GM19238 (cell line): ENCODE data around the gene GRN.
"Not testable (repeated sequence)": the region's sequence is repeated elsewhere in the genome, so short reads cannot be mapped to it uniquely, and the experiment has no call there.

Source experiments
- DNase-seq: peaks from one replicate; pipeline ENCODE4 v3.0.0; 2011; ENCODE audit warnings: low spot score; ENCODE audit not compliant: insufficient read length

The GRN gene

DNA sequence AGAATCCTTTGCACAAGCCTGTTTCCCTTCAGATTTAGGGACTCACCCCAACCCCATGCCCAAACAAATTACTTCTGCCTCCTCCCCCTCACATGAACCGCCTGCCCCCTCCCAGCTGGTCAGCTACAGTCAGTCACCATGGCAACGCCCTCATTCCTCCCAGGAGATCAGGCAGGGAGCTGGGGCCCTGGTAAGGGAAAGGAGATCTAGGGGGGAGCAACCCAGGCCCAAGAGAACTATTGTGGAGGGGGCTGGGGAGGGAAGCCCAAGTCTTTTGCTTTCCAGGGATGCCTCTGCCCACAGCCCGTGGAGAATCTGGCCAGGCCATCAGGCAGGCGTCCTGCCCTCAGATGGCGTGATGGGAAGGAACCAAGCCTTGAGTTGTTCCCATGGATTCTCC lies 15.7 kb downstream of the GRN start:
- DNase-seq: no peak

DNA sequence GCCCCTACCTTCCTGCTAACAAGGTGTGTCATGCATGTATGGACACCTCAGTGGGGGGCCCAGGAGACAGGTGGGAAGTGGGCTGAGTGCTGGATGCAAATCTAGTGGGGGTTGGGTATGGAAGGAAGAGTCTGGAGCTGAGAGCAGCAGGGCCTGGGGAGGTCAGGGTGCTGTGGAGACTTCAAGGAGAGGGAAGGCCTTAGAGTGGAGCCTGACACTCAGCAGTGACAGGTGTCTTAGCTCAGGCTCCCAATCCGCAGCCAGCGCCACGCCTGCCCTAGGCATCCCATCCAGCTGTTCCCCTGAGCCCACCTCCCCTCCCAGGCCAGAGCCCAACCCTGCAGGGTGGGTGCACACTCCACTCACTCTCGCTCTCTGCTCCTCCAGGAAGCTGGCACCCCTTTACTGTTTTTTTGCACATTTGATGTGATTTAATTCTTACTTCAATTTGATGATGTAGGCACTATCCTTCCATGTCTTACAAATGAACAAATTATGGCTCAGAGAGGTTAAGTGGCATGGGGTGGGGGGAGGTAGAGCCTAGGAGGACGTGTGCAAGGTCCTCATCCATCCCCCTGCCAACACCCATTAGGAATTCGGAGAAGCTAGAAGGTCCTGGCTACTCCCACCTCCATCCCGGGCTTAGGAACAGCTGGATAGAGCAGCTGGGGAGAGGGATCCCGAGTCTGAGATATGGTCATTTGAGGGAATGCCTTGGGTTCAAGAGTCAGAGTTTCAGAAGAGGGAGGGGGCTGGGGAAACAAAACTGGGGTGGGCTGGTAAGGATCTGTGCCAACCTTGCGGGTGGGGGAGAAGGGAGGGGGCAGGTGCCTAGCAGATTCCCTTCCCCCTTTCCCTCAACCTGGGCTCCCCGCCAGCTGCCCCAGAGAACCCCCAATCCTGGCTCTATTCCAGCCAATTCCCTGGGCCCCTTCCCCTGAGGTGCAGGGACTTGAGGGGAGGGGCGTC lies 16.5 kb downstream of the GRN start:
- DNase-seq: no peak

DNA sequence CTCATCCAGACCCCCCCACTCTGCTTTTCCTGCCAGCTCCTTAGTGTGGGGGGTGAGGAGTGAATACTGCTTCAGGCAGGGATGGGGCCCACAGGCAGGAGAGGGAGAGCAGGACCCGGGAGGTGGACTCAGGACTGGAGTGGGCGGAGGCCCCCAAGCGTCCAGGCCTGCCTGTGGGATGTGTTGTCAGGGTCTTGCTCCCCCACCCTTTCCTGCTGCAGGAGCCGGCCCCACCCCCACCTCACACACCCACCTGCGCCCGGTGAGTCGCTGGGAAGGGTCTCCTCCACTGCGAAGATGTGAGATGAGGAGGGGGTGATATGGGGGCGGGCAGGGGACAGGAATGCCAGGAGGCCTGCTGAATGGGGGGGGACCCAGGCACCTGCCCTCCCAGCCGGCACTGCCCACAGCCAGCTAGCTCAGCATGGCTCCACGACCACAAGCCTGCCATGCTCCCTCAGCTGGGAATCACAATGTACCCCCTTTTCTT lies 17.4 kb downstream of the GRN start:
- DNase-seq: no peak

DNA sequence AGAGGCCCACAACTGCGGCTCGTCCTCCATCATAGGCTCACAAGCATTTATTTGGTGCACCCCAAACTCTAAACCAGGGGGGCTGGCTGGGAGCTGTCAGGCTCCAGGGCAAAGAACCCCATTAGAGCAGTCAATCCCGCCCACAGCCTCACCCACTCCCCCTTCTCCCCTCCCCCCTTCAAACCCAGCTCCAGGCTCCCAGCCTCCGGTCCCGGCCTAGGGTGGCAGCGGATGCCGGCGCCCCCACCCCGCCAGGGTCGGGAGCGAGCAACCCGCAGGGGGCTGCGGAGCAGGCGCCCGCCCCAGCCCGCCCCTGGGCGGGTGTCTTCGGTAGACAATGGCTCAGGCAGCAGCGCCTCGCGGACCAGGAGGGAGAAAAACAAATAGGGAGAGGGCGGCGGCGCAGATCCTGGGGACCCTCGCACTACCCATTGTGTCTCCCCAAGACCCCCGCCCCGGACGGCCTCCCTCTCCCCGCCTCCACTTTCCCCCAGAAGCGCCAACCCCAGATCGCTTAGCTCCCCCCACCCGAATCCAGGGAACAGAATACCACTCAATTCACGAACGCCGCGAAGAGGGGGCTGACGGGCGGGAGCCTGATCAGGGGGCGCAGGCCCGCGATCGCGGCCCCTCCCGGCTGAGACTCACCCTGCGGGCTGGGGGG lies 18.0 kb downstream of the GRN start:
- peak; percentile 60 for DNase-seq

DNA sequence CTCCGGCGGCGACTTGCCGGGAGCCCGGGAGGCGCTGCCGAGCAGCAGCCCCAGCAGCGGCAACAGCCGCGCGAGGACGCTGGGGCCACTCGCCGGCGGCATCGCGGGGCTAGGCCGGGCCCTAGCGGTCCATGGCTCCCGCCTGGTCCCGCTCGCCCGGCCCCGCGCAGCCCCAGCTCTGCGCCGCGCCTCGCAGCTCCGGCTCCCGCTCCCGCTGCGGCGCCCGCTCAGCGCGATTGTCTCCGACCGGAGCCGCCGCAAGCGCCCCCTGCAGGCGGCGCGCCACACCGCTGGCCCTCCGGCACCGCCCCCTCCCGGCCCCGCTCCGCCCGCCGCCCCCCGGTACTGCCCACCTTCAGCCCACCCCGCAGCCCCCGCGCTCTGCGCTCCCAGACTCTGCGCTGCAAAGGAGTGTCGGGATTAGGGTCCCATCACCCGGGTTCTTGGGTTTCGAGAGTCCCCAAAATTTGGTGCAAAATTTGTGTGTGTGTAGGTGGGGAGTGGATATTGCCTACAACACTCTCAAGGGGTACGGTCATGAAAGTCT lies 18.6 kb downstream of the GRN start, which contains the start of gene FAM171A2:
TSS of gene FAM171A2 (minus strand) at position 241 of the 547 bp plus-strand sequence. CDS start at position 102, 139 bp downstream.
- DNase-seq: peak; percentile 86

DNA sequence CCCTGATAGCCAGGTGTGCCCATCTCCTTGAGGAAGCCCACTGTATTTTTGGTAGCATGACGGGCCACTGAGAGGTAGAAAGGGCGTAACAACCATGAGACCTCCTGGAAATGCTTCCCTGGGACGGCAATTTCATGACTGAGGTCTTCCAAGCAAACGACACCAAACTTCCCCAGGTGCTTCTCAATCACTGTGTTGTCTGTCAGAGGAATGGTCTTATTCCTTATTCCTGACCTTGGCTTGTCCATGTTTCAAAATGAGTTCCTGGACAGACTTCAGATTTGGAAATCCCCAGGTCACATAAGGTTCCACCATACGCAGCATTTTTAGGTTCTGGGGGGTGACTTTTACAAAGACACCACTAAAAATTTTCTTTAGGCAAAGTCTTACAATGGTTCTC lies 19.9 kb downstream of the GRN start:
- DNase-seq: not testable (repeated sequence)

DNA sequence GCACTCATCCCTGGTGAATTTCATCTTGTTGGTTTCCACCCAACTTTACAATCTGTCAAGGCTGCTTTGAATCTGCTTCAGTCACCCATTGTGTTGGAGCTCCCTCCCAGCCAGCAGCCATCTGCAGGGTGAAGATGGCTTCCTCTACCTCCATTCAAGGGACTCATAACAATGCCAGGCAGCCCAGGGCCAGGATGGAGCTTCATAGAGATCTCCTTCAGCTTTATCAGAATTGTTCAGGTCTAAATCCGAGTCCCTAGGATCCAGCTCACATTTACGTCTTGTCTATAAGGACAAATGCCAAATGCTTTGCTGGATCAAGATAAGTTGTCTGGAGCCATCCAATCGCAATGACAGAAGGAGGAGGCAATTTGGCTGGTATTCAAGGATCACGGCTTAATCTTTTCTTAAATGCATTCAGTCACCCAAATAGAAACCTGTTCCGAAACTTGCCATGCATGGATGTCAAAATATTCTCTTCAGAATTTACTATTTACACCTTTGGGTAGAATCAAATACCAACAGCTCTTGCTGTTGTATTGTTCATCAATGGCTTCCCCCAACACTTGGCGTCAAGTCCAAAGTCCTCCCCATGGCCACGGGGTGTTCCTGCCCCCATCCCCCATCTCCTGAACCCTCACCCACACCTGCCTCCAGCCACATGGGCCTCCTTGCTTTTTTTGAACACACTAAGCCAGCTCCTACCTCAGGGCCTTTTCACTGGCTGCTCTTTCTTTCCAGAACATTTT lies 22.3 kb downstream of the GRN start:
- DNase-seq: no peak

DNA sequence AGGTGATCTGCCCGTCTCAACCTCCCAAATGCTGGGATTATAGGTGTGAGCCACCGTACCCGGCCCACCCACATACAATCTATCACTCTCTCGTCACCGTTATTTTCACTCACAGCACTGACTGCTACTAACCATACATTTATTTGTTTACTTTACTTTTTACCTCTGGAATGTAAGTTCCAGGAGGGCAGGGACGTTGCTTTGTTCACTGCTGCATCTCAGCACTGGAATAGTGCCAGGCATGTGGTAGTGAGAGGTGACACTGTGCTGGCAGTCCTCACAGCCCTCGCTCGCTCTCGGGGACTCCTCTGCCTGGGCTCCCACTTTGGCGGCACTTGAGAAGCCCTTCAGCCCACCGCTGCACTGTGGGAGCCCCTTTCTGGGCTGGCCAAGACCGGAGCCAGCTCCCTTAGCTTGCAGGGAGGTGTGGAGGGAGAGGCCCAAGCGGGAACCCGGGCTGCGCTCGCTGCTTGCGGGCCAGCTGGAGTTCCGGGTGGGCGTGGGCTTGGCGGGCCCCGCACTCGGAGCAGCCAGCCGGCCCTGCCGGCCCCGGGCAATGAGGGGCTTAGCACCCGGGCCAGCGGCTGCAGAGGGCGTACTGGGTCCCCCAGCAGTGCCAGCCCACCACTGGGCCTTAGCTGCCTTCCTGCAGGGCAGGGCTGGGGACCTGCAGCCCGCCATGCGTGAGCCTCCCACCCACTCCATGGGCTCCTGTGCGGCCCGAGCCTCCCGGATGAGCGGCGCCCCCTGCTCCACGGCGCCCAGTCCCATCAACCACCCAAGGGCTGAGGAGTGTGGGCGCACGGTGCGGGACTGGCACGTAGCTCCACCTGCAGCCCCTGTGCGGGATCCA lies 23.5 kb downstream of the GRN start:
- not testable (repeated sequence) for DNase-seq

DNA sequence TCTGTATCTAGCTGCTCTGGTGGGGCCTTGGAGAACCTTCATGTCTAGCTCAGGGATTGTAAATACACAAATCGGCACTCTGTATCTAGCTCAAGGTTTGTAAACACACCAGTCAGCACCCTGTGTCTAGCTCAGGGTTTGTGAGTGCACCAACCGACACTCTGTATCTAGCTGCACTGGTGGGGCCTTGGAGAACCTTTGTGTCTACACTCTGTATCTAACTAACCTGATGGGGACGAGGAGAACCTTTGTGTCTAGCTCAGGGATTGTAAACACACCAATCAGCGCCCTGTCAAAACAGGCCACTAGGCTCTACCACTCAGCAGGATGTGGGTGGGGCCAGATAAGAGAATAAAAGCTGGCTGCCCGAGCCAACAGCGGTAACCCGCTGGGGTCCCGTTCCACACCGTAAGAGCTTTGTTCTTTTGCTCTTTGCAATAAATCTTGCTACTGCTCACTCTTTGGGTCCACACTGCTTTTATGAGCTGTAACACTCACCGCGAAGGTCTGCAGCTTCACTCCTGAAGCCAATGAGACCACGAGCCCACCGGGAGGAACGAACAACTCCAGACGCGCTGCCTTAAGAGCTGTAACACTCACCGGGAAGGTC lies 24.4 kb downstream of the GRN start:
- DNase-seq: not testable (repeated sequence)

DNA sequence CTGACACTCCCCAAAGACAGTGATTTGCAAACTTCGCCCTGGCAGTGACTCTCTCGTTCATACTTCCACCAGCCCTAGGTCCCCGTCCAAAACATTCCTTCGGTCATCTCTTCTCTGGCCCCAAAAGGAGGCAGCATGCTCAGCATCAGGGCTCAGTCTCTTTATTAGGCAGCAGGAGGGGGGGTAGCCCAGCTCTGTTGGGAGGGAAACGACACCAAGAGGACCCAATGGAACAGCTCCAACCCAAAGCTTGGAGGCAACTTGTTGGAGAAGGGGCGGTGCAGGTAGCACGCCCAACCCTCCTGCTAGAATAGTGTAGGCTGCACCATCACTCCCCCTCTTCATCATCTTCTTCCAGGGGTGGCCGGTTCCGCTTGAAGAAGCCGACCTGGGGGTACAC lies 26.9 kb downstream of the GRN start:
- no peak for DNase-seq

DNA sequence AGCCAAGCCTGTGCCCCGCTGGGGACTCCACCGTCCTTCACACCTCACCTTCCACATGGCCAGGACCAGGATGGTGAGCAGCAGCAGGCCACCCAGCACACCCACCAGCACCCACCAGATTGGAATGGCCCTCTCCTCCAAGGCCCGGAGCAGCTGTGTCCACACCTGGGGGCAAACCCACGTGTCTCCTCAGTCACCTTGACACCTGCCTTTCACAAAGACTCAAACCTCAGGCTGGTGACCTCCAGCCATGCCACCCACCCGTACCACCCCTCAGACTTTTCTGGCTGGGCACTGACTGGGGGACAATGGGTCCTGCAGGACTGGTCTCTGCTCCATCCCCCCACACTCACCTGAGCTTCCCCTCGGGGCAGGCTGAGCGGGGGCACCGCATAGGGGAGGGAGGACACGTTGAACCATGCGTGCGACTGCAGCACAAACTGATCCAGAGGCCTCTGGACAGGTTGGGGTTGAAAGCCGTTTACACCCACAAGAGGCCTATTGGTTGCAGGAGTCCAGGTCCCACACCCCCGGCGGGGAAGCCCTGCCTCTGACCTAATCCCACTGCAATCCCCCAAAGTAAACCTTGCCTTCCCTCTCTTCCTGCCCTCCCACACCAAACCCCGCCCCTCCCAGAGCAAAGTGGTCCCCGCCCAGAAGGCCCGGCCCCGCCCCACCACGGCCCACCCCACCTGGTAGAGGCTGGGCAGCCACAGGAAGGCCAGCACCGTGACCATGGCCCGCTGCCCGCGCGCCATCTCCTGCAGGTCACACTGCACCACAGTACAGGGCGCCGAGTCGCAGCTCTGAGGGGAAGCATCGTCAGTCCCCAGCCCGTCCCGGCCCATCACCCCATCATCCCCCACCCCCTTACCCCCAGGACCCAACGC lies 29.4 kb downstream of the GRN start:
- DNase-seq: no peak

DNA sequence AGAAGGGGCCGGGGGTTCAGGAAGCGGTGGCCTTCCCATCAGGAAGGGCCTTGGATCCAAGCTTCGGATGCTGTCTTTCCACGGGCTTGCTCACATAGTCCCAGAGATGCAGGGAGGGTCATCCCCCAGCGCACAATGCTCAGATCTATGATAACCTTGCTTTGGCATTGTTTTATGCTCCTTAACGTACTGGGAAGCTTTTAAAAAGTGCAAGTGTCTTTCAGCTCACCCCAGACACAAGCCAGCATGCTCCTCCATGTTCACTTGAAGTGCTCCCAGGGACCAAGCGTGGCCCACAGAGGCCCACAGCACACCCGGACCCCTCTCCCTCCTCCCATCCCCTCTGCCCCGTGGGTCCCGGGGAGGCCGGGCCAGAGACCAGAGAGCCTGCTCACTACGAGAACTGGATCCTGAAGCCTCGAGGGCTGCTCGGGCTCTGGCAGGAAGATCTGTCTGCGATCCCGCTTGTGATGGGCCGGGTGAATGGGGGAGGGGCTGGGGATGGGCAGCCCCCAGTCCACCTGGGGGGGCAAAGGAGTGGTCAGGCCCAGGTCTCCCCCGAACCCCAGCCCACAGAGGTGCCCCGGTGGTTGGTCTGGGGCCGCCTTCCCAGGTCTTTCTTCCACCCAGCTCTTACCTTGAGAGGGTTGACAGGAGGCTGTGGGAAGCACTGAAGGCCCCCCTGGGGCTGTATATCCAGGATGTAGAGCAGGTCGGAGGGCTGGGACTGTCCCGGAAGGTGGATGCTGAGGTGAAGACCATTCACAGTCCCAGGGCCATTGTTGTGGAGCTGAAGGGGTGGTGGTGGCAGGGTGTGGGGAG lies 30.3 kb downstream of the GRN start:
- no peak for DNase-seq

DNA sequence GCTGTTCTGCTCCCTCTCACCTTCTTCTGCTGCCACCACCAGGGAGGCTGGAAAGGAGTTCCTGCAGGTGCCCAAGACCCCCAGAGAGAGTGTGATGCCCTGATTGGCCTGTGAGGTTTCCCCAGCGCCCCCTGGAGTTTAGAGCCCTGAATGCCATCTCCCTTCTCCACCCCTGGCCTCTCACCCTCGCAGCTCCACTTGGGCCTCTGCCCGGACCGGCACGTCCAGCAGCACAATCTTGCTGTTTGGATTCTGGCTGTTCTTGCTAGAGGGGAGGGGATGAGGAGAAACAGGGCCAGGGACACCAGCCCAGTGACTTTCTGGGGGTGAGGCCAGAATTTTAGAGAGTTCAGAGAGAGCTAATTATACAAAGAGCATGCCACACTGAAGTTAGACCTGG lies 31.0 kb downstream of the GRN start:
- no peak for DNase-seq

DNA sequence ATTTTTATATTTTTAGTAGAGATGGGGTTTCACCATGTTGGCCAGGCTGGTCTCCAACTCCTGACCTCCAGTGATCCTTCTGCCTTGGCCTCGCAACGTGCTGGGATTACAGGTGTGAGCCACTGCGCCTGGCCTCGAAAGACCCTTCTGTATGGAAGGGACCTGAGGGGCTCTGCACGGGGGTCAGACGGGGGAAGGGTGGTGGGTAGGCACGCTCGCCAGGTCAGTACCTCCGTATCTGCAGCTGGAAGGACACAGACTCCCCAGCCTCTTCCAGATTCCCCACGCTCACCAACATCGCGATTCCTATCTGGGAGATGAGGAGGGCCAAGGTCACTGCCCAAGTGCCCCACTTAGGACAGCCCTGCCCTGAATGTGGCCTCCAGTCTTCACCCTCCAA lies 31.7 kb downstream of the GRN start:
- DNase-seq: no peak

DNA sequence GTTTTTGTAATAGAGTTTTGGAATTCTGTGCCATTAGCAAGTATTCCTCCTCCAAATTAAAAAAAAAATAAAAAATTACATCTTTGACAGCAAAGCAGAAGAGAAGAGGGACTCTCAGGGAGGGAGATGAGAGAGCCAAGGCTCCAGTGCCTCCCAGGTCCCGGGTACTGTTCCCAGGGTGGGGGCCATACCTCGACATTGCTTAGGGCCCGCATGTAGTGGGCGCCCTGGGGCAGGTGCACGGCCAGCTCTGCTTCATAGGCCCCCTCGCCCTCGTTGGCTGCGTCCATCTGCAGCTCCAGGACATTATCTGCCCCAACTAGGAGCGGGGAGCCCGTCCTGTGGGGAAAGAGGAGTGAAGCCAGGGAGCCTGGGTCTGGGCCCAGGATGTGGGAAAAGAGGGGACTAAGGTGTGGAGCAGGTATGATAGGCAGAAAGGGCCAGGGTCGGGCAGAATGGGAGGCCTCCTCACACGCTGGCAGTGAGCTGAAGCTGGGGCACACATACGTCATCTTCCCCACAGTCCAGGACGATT lies 33.1 kb downstream of the GRN start:
- DNase-seq: no peak

DNA sequence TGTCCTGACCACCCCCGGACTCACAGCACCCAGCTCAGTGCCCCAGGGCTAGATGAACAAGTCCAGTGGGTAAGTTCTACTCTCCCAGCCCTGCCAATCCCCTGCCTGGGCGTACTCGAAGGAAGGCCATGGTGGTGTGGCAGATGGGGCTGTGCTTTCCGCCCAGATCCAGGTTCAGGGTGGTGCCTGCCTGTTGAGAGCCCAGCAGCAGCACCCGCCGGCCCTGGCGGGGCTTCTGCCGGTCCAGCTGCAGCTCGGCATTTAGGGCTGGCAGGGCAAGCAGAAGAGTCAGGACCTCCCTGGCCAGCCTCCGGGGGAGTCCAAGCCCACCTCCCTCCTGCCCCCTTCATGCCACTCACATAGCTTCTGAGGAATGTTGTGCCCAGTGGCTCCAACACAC lies 34.8 kb downstream of the GRN start:
- DNase-seq: no peak

DNA sequence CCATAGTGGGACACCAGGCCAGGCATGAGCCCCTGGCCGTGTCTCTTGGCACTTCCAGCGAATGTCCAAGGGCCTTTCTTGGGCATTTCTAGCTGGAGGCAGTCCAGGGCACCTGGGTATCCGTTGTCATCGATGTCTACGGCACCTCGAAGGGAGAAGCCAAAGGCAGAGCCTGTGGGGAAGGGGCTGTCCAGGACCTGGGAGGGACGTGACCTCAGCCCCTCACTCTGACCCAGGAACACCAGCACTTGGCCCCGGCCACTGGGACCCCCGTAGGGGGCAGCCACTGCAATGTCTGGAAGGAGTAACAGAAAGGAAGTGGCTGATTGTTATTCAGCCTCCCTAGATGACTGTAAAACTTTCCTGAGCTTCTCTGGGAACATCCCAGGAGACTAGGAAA lies 35.7 kb downstream of the GRN start:
- DNase-seq: no peak

DNA sequence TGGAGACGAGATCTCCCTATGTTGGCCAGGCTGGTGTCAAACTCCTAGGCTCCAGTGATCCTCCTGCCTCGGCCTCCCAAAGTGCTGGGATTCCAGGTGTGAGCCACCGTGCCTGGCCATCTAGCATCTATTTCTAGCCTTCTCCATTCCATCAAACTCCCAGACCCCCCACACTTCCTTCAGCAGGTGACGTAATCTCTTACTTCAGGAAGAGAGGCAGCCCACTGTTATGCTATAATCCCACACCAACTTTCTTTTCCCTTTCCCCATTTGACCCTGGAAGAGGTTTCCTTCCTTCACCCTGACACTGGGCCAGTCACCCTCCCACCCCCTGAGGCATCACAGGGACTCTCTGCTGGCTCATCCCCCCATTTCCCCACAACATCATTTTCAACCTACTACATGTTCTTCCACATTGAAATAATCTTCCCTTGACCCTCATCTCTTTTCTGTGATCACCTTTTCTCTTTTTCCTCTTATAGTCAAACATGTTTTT lies 36.8 kb downstream of the GRN start:
- DNase-seq: no peak
